ENCODE results near the gene MBTPS1. TPM values are rescaled to one million over a fixed set of nuclear protein-coding genes. Genes with fewer than 3 reads are reported as not detected.
A peak's percentile ranks its signal among the peaks of the same experiment; 100 is the strongest.

MBTPS1 gene
- total and polyA plus RNA-seq, 2 experiments from 2014 or later, result 18.1 to 49.3 TPM

GRCh38 chr16:84105301-84105815 is 11.4 kb downstream of the MBTPS1 start:
- Histone ChIP-seq H3K4me2 (no peak overlapping the region), H3K27ac (ENCODE audit: low read depth) (no peak overlapping the region), H3F3A (replicated peaks; ENCODE audit: low read depth) (no peaks in the 10 kb centered on the region), H3K4me1 (ENCODE audit: insufficient read depth) (no peaks in the 10 kb centered on the region), H3K4me3 (no peak overlapping the region), H4K20me1 (replicated peaks; ENCODE audit: insufficient read depth) (peaks cover 17% of the 10 kb centered on the region; the same call in 1 of the 2 replicates), H3K79me2 (replicated peaks; ENCODE audit: insufficient read depth) (peaks cover 95% of the 10 kb centered on the region), H3K36me3 (ENCODE audit: insufficient read depth) (peaks cover 3% of the 10 kb centered on the region; the same call in 1 of the 2 replicates), H3K27me3 (ENCODE audit: insufficient read depth) (no peaks in the 10 kb centered on the region), H2AFZ (no peak overlapping the region), H3K9me2 (ENCODE audit: insufficient read depth) (no peaks in the 10 kb centered on the region)
- Mint-ChIP-seq H3K4me1 (peaks cover 2% of the 10 kb centered on the region; the same call in 1 of the 3 replicates), H3K27ac (peak overlapping the region; percentile 26; the same call in 1 of the 2 replicates), H3K27me3 (ENCODE audit: insufficient read depth, low read depth, poor library complexity) (peaks cover 1% of the 10 kb centered on the region), H3K36me3 (ENCODE audit: low read depth) (peaks cover 6% of the 10 kb centered on the region; the same call in 1 of the 3 replicates), H3K9me3 (no peaks in the 10 kb centered on the region), H3K4me3 (no peak overlapping the region)
- DNase-seq (ENCODE audit: low spot score) (no peak), ATAC-seq (no peak)
- TF ChIP-seq STAT1 (IDR thresholded peaks at IDR 0.05; ENCODE audit: unreplicated experiment), result no peak
- TF ChIP-seq ZNF114 (CRISPR knock-in tag; IDR thresholded peaks at IDR 0.05), result no peak
- no peak for TF ChIP-seq ETS1 (IDR thresholded peaks at IDR 0.05)
- TF ChIP-seq ZNF331 (CRISPR knock-in tag; IDR thresholded peaks at IDR 0.05; ENCODE audit: low read depth), result no peak
- no peak for TF ChIP-seq NANOG (IDR thresholded peaks at IDR 0.05; ENCODE audit: borderline replicate concordance)
- no peak for TF ChIP-seq EZH2 (IDR thresholded peaks at IDR 0.05; ENCODE audit: low read depth, unreplicated experiment)
- no peak for TF ChIP-seq REST (IDR thresholded peaks at IDR 0.05; ENCODE audit: unreplicated experiment)
- TF ChIP-seq ZNF462 (CRISPR knock-in tag; IDR thresholded peaks at IDR 0.05), result no peak
- no peak for TF ChIP-seq CTCF (conservative IDR thresholded peaks at IDR 0.05; ENCODE audit: low read depth in 2 of 2)
- TF ChIP-seq CREB1 (CRISPR knock-in tag; IDR thresholded peaks at IDR 0.05; ENCODE audit: low read depth), result no peak
- no peak for TF ChIP-seq JUNB (IDR thresholded peaks at IDR 0.05; ENCODE audit: unreplicated experiment)
- no peak for TF ChIP-seq EZH2phosphoT487 (IDR thresholded peaks at IDR 0.05; ENCODE audit: unreplicated experiment)
- no peak for TF ChIP-seq POLR2AphosphoS5 (IDR thresholded peaks at IDR 0.05; ENCODE audit: low read depth)

Data from GM23338 (cell line).